ENCODE results near the gene ZNF518B.

ZNF518B gene

GRCh38 chr4:10502717-10503116 is 45.5 kb upstream of the ZNF518B start:
- H3K9me2 ChIP-seq (replicated peaks; ENCODE audit: insufficient read depth, low read length): no peaks in the 10 kb centered on the region
- H3K36me3 ChIP-seq (replicated peaks; ENCODE audit: insufficient read depth, low read length): no peaks in the 10 kb centered on the region
- no peaks in the 10 kb centered on the region for H3K79me2 ChIP-seq (ENCODE audit: low read length)
- H4K20me1 ChIP-seq (ENCODE audit: insufficient read depth, low read length): no peaks in the 10 kb centered on the region
- peaks cover 5% of the 10 kb centered on the region; the same call in 1 of the 2 replicates for H3F3A ChIP-seq (ENCODE audit: insufficient read depth, low read length)
- TF ChIP-seq EZH2 (optimal IDR thresholded peaks at IDR 0.05; ENCODE audit: low read depth, low read length) (no peak), EZH2phosphoT487 (IDR thresholded peaks at IDR 0.05; ENCODE audit: low read length) (no peak), CTCF (IDR thresholded peaks at IDR 0.05; ENCODE audit: low read length) (no peak)
- H3K4me3 ChIP-seq (ENCODE audit: low read length): no peak overlapping the region
- no peaks in the 10 kb centered on the region for H3K4me1 ChIP-seq (ENCODE audit: low read length)
- H3K27ac ChIP-seq (ENCODE audit: low read length): no peak overlapping the region
- H3K9me3 ChIP-seq (replicated peaks; ENCODE audit: insufficient read depth, low read length): no peaks in the 10 kb centered on the region
- H3K27me3 ChIP-seq (replicated peaks; ENCODE audit: insufficient read depth, low read length): no peaks in the 10 kb centered on the region
- no peak overlapping the region for H3K4me2 ChIP-seq (ENCODE audit: low read depth, low read length)
- H3K9ac ChIP-seq (ENCODE audit: low read length): no peak overlapping the region
- no peak overlapping the region for H2AFZ ChIP-seq (ENCODE audit: low read length)
- no peak for DNase-seq

- no peak for DNase-seq
- H3K4me3 ChIP-seq (ENCODE audit: low read length): no peak overlapping the region
- no peaks in the 10 kb centered on the region for H3K9me3 ChIP-seq (replicated peaks; ENCODE audit: insufficient read depth, low read length)
- no peak overlapping the region for H3K9ac ChIP-seq (ENCODE audit: low read length)
- no peak overlapping the region for H3K27ac ChIP-seq (ENCODE audit: low read length)
- no peak for TF ChIP-seq EZH2 (optimal IDR thresholded peaks at IDR 0.05; ENCODE audit: low read depth, low read length)
- TF ChIP-seq CTCF (IDR thresholded peaks at IDR 0.05; ENCODE audit: low read length): no peak
- no peak for TF ChIP-seq EZH2phosphoT487 (IDR thresholded peaks at IDR 0.05; ENCODE audit: low read length)
- H2AFZ ChIP-seq (ENCODE audit: low read length): no peak overlapping the region
- no peaks in the 10 kb centered on the region for H4K20me1 ChIP-seq (ENCODE audit: insufficient read depth, low read length)
- no peak overlapping the region for H3K4me2 ChIP-seq (ENCODE audit: low read depth, low read length)
- no peaks in the 10 kb centered on the region for H3K27me3 ChIP-seq (replicated peaks; ENCODE audit: insufficient read depth, low read length)
- H3K36me3 ChIP-seq (replicated peaks; ENCODE audit: insufficient read depth, low read length): no peaks in the 10 kb centered on the region
- no peaks in the 10 kb centered on the region for H3K4me1 ChIP-seq (ENCODE audit: low read length)
- H3F3A ChIP-seq (ENCODE audit: insufficient read depth, low read length): peaks cover under 1% of the 10 kb centered on the region; the same call in 1 of the 2 replicates
- no peaks in the 10 kb centered on the region for H3K79me2 ChIP-seq (ENCODE audit: low read length)
- H3K9me2 ChIP-seq (replicated peaks; ENCODE audit: insufficient read depth, low read length): no peaks in the 10 kb centered on the region
These were observed 43.5 kb upstream of the ZNF518B start for GRCh38 chr4:10500776-10501175.

- Histone ChIP-seq H3K79me2 (ENCODE audit: low read length) (no peaks in the 10 kb centered on the region), H3K4me3 (ENCODE audit: low read length) (no peak overlapping the region), H4K20me1 (ENCODE audit: insufficient read depth, low read length) (no peaks in the 10 kb centered on the region), H2AFZ (ENCODE audit: low read length) (no peak overlapping the region), H3K9me2 (replicated peaks; ENCODE audit: insufficient read depth, low read length) (no peaks in the 10 kb centered on the region), H3K4me2 (ENCODE audit: low read depth, low read length) (no peak overlapping the region), H3F3A (ENCODE audit: insufficient read depth, low read length) (no peaks in the 10 kb centered on the region), H3K9me3 (replicated peaks; ENCODE audit: insufficient read depth, low read length) (no peaks in the 10 kb centered on the region), H3K9ac (ENCODE audit: low read length) (no peak overlapping the region), H3K4me1 (ENCODE audit: low read length) (no peaks in the 10 kb centered on the region), H3K27me3 (replicated peaks; ENCODE audit: insufficient read depth, low read length) (no peaks in the 10 kb centered on the region), H3K27ac (ENCODE audit: low read length) (no peak overlapping the region), H3K36me3 (replicated peaks; ENCODE audit: insufficient read depth, low read length) (no peaks in the 10 kb centered on the region)
- TF ChIP-seq EZH2phosphoT487 (IDR thresholded peaks at IDR 0.05; ENCODE audit: low read length) (no peak), CTCF (IDR thresholded peaks at IDR 0.05; ENCODE audit: low read length) (no peak), EZH2 (optimal IDR thresholded peaks at IDR 0.05; ENCODE audit: low read depth, low read length) (no peak)
- DNase-seq: no peak
These were observed 39.0 kb upstream of the ZNF518B start for GRCh38 chr4:10496200-10496599.
